ENCODE measurements around the gene OR7C2.

DNA sequence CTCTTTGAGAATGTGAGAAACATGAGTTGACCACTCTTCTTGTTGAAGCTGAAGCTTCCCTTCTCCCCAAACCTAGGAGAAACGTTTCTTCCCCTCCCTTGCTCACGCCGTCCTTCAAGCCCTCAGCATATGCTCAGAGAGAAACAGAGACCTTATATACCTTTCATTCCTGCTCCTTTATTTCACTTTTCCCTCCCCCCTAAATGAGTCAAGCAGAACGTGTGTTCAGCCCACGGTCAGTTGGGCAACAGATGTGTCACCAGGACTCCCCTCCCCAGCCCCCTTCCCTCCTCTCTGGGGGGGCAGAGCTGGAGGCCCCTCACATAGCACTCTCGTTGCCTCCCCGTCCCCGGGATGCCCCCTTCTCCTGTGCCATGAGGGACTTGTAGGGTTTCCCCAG is 8.6 kb downstream of the OR7C2 start:
- TF ChIP-seq, protein P1, sequence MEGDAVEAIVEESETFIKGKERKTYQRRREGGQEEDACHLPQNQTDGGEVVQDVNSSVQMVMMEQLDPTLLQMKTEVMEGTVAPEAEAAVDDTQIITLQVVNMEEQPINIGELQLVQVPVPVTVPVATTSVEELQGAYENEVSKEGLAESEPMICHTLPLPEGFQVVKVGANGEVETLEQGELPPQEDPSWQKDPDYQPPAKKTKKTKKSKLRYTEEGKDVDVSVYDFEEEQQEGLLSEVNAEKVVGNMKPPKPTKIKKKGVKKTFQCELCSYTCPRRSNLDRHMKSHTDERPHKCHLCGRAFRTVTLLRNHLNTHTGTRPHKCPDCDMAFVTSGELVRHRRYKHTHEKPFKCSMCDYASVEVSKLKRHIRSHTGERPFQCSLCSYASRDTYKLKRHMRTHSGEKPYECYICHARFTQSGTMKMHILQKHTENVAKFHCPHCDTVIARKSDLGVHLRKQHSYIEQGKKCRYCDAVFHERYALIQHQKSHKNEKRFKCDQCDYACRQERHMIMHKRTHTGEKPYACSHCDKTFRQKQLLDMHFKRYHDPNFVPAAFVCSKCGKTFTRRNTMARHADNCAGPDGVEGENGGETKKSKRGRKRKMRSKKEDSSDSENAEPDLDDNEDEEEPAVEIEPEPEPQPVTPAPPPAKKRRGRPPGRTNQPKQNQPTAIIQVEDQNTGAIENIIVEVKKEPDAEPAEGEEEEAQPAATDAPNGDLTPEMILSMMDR (IDR thresholded peaks at IDR 0.05): no peak
- no peak for TF ChIP-seq EP300 (IDR thresholded peaks at IDR 0.05)
- TF ChIP-seq POLR2AphosphoS5 (IDR thresholded peaks at IDR 0.05): no peak
- no peak for TF ChIP-seq POLR2A (IDR thresholded peaks at IDR 0.05)

Data from upper lobe of left lung (tissue), 4 donors.